ENCODE results near the gene FBH1. TPM values are rescaled to one million over a fixed set of nuclear protein-coding genes. Genes with fewer than 3 reads are reported as not detected.

The FBH1 gene
- total and polyA plus RNA-seq, 9 of the 15 experiments (the other 6 are each of a cell fraction or from before 2014, with no cell fraction given) = 13.4 to 108 (median 77.8) TPM

- TF ChIP-seq CEBPG (CRISPR knock-in tag; IDR thresholded peaks at IDR 0.05) (0 out of 2 replicates have a peak, but pooled peaks have one; percentile 12), CEBPG (tag; conservative IDR thresholded peaks at IDR 0.05 in 1 of 2, IDR thresholded peaks at IDR 0.05 in 1 of 2) (no peak), FOXA3 (CRISPR knock-in tag; conservative IDR thresholded peaks at IDR 0.05 in 1 of 2, IDR thresholded peaks at IDR 0.05 in 1 of 2) (0 out of 4 replicates have a peak, but pooled peaks of 1 of the 2 experiments have one; percentile 45), VEZF1 (CRISPR knock-in tag; IDR thresholded peaks at IDR 0.05) (peak; percentile 51; the same call in 1 of the 2 replicates)
These were observed 441 bp downstream of the FBH1 start (continued) for GRCh38 chr10:5890452-5890915.

DNA sequence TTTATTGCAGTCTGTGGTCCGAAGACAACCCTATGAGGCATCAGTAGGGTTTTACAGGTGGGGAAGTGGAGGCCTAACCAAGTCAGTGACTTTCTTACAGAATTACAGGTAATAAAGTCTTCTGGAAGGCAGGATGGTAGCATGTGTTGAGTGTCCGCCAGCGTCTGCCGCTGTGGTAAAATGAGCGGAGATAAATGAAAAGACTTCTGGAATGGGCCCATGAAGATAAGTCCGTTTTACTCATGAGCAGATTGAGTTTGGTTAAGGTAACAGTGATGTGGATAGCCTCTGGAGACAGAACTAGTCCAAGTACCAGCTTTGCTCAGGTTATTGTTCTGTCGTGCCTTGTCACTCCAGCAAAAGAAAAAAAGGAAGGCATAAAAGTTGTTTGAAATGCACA, 966 bp downstream of the FBH1 start:
- in situ Hi-C loops (cut with MboI) (no loop called here), intact Hi-C loops (cut with micrococcal nuclease) (loop anchor here (5.0 kb wide), 2 partner anchors 79 to 204 kb away; partner anchors contain the start of gene GDI2)
- peak overlapping the region; percentile 87 for H3K27ac ChIP-seq (ENCODE audit: extremely low read depth, low read depth, low read length)
- DNase-seq (ENCODE audit: extremely low read depth in 1 of 4, low spot score in 3 of 4) (peak in 1 of 4 experiments; percentile 67), FAIRE-seq (peak; percentile 69), ATAC-seq (no peak)
- H3K79me2 ChIP-seq (ENCODE audit: control insufficient read depth, insufficient read depth, low read length) = peaks cover 87% of the 10 kb centered on the region
- ChIA-PET CTCF (ENCODE audit: low intra/inter-chr PET ratio) (no interaction called here), POLR2A (interaction anchor here (1.1 to 3.2 kb wide), 7 partner anchors 8 to 361 kb away, joined by 3 to 25 read pairs (median 5); partner anchors contain the start of gene TASOR2)
- H3K9me1 ChIP-seq (ENCODE audit: control insufficient read depth, insufficient read depth, low read length) = peaks cover 3% of the 10 kb centered on the region
- peaks cover 65% of the 10 kb centered on the region for H3K36me3 ChIP-seq (ENCODE audit: control insufficient read depth, insufficient read depth, low read length)
- BruUV-seq (replicated peaks) = TSS peak; percentile 45
- no peaks in the 10 kb centered on the region for H3K27me3 ChIP-seq (ENCODE audit: control insufficient read depth in 2 of 2, insufficient read depth in 2 of 2, low read length in 2 of 2)
- peaks cover 49 to 57% of the 10 kb centered on the region in 2 experiments for H3K4me1 ChIP-seq (replicated peaks in 1 of 2; ENCODE audit: control insufficient read depth in 2 of 2, insufficient read depth in 2 of 2, low read length in 2 of 2)
- WGBS (ENCODE audit: insufficient coverage, low coverage, missing lambda C conversion rate) = 3% methylated on average over 7 of the region's 7 CpGs
- H3K4me2 ChIP-seq (ENCODE audit: insufficient read depth, low read length) = peak overlapping the region; percentile 100
- peaks cover 5% of the 10 kb centered on the region; the same call in 1 of the 2 replicates for H4K20me1 ChIP-seq (replicated peaks; ENCODE audit: control insufficient read depth, insufficient read depth, low read length)
- H3K9me3 ChIP-seq (replicated peaks; ENCODE audit: control insufficient read depth, insufficient read depth, low read depth, low read length) = no peaks in the 10 kb centered on the region
- H3K9ac ChIP-seq (ENCODE audit: insufficient read depth in 1 of 2, low read depth in 2 of 2, low read length in 2 of 2) = peak overlapping the region; percentile 86 to 95
- H3K4me3 ChIP-seq = peak overlapping the region; percentile 84
- no peak overlapping the region for H2AFZ ChIP-seq (ENCODE audit: low read depth, low read length)
- TF ChIP-seq PML (IDR thresholded peaks at IDR 0.05; ENCODE audit: low read length) (no peak), ZNF57 (CRISPR knock-in tag; IDR thresholded peaks at IDR 0.05) (no peak), HMBOX1 (IDR thresholded peaks at IDR 0.05) (peak; percentile 94), ZNF76 (CRISPR knock-in tag; IDR thresholded peaks at IDR 0.05; ENCODE audit: borderline replicate concordance) (no peak), TCF3 (CRISPR knock-in tag; IDR thresholded peaks at IDR 0.05) (peak; percentile 44; the same call in 1 of the 2 replicates), CBFA2T3 (IDR thresholded peaks at IDR 0.05) (peak; percentile 49), CCAR2 (IDR thresholded peaks at IDR 0.05; ENCODE audit: low read depth, low read length) (no peak), HOMEZ (CRISPR knock-in tag; IDR thresholded peaks at IDR 0.05) (no peak), PTTG1 (tag; IDR thresholded peaks at IDR 0.05; ENCODE audit: low read depth) (no peak), CXXC5 (CRISPR knock-in tag; IDR thresholded peaks at IDR 0.05) (0 out of 2 replicates have a peak, but pooled peaks have one; percentile 7)
- TF ChIP-seq, protein P1, sequence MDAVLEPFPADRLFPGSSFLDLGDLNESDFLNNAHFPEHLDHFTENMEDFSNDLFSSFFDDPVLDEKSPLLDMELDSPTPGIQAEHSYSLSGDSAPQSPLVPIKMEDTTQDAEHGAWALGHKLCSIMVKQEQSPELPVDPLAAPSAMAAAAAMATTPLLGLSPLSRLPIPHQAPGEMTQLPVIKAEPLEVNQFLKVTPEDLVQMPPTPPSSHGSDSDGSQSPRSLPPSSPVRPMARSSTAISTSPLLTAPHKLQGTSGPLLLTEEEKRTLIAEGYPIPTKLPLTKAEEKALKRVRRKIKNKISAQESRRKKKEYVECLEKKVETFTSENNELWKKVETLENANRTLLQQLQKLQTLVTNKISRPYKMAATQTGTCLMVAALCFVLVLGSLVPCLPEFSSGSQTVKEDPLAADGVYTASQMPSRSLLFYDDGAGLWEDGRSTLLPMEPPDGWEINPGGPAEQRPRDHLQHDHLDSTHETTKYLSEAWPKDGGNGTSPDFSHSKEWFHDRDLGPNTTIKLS (IDR thresholded peaks at IDR 0.05; ENCODE audit: borderline replicate concordance, low read depth) = no peak

All from K562 (cell line).